Gastrocnemius medialis (tissue), 4 donors: ENCODE results near the gene SPCS3.

Source experiments
- CTCF ChIP-seq, 5 experiments: fragments of 450-650 bp in 3 of 5; fragments of 200-600 bp in 2 of 5; sonication (generic) in 2 of 5; IDR thresholded peaks in 4 of 5; conservative IDR thresholded peaks in 1 of 5; 1 replicate in 4 of 5; 2 replicates in 1 of 5; pipeline ENCODE4 v1.5.1; 2016 to 2019; ENCODE audit warnings: antibody characterized with exemption in 5 of 5, mild to moderate bottlenecking in 3 of 5, moderate library complexity in 3 of 5
- POLR2A ChIP-seq, 2 donors: fragments of 450-650 bp; IDR thresholded peaks; one replicate each; pipeline ENCODE4 v1.6.1; 2017; ENCODE audit warnings: antibody characterized with exemption in 2 of 2, mild to moderate bottlenecking in 2 of 2, moderate library complexity in 2 of 2

DNA sequence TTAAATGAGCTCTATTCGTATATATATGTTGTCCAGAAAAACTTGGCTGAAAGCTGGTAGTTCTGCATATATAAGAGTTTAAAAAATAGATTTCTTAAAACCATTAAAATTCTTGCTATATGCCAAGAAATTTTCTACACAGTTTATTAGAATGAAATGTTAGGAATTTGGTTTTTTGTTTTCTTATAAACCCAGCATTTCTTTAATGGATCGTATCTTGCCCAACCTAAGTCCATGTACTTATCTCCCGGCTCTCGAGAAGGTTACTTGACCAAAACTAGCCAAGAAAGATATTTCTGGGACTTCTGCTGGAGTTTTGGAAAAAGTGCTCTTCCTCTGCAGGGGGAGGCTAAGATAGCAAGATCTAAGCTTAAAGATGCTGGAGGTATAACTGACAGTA lies 46.0 kb upstream of the SPCS3 start:
- no peak for TF ChIP-seq CTCF (IDR thresholded peaks at IDR 0.05 in 4 of 5, conservative IDR thresholded peaks at IDR 0.05 in 1 of 5)
- no peak for TF ChIP-seq POLR2A (IDR thresholded peaks at IDR 0.05)
